ENCODE results near the gene IL22RA2. TPM values are rescaled to one million over a fixed set of nuclear protein-coding genes. Genes with fewer than 3 reads are reported as not detected.

Gene IL22RA2
- total RNA-seq, 1 donor from 2014 or later, result not detected

DNA sequence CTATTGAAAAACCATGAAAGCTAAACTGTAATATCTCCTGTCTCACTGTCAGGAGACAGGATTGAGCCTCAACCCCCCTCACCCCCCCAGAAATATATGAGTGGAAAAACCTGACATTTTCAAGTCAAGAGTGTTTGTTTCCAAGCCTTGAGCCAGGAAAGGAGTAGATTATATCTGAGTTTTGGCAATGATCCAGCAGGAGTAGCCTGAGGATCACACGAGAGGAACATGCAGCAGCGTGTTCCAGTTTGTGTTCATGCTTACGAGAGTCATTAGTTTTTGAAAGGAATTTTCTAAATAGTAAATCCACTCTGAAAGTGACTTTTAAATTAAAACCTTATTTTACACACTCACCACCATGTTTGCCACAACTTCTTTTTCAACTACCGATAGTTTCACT is 15.8 kb downstream of the IL22RA2 start:
- H3K4me1 ChIP-seq, result peaks cover 17% of the 10 kb centered on the region
- TF ChIP-seq POLR2AphosphoS5 (IDR thresholded peaks at IDR 0.05; ENCODE audit: insufficient read depth in 1 of 2, low read depth in 1 of 2), result no peak
- TF ChIP-seq POLR2A (IDR thresholded peaks at IDR 0.05), result no peak
- H3K9me3 ChIP-seq, result no peaks in the 10 kb centered on the region
- H3K4me3 ChIP-seq, result no peak overlapping the region
- no peak for DNase-seq (ENCODE audit: extremely low spot score in 2 of 2)
- H3K27me3 ChIP-seq, result no peaks in the 10 kb centered on the region
- intact Hi-C loops (cut with DNase I), result no loop called here
- H3K27ac ChIP-seq, result no peak overlapping the region
- no peaks in the 10 kb centered on the region for H3K36me3 ChIP-seq

GRCh38 chr6:137156650-137157049 is 16.8 kb downstream of the IL22RA2 start:
- H3K27me3 ChIP-seq, result no peaks in the 10 kb centered on the region
- no peaks in the 10 kb centered on the region for H3K9me3 ChIP-seq
- H3K4me3 ChIP-seq, result no peak overlapping the region
- H3K27ac ChIP-seq, result no peak overlapping the region
- DNase-seq (ENCODE audit: extremely low spot score in 2 of 2), result no peak
- peaks cover 17% of the 10 kb centered on the region for H3K4me1 ChIP-seq
- TF ChIP-seq CTCF (IDR thresholded peaks at IDR 0.05) (no peak), POLR2AphosphoS5 (IDR thresholded peaks at IDR 0.05; ENCODE audit: insufficient read depth in 1 of 2, low read depth in 1 of 2) (no peak), POLR2A (IDR thresholded peaks at IDR 0.05) (no peak)
- intact Hi-C loops (cut with DNase I), result no loop called here
- H3K36me3 ChIP-seq, result no peaks in the 10 kb centered on the region

- Histone ChIP-seq H3K36me3 (no peaks in the 10 kb centered on the region), H3K27ac (no peak overlapping the region), H3K9me3 (no peaks in the 10 kb centered on the region), H3K27me3 (no peaks in the 10 kb centered on the region), H3K4me3 (no peak overlapping the region), H3K4me1 (peaks cover 17% of the 10 kb centered on the region)
- intact Hi-C loops (cut with DNase I), result no loop called here
- TF ChIP-seq POLR2AphosphoS5 (IDR thresholded peaks at IDR 0.05; ENCODE audit: insufficient read depth in 1 of 2, low read depth in 1 of 2) (no peak), CTCF (IDR thresholded peaks at IDR 0.05) (no peak), POLR2A (IDR thresholded peaks at IDR 0.05) (no peak)
- no peak for DNase-seq (ENCODE audit: extremely low spot score in 2 of 2)
Measured at GRCh38 chr6:137155830-137156229, 17.6 kb downstream of the IL22RA2 start.

DNA sequence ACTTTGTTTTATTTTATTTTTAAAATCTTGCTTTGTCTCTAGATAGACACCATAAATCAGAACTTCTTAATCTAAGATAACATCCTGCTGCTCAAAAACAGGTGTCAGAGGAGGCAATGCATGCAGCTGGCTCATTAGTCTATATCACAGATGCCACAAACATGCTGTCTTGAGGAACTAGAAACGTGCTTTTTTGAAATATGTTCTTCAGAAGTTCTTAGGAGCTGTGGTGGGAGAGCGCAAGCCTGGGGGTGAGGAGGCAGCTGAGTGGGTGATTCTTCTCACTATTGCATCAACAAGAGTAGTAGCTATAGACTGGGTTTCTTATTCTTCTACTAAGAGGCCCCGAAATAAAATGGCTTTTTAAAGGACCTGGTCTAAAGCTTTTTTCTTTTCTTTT is 23.4 kb downstream of the IL22RA2 start:
- no peak for DNase-seq (ENCODE audit: extremely low spot score in 2 of 2)
- no peaks in the 10 kb centered on the region for H3K27me3 ChIP-seq
- H3K27ac ChIP-seq, result no peak overlapping the region
- H3K36me3 ChIP-seq, result no peaks in the 10 kb centered on the region
- H3K4me3 ChIP-seq, result no peak overlapping the region
- H3K4me1 ChIP-seq, result no peaks in the 10 kb centered on the region
- H3K9me3 ChIP-seq, result no peaks in the 10 kb centered on the region
- TF ChIP-seq POLR2A (IDR thresholded peaks at IDR 0.05) (no peak), CTCF (IDR thresholded peaks at IDR 0.05) (no peak), POLR2AphosphoS5 (IDR thresholded peaks at IDR 0.05; ENCODE audit: insufficient read depth in 1 of 2, low read depth in 1 of 2) (no peak)
- intact Hi-C loops (cut with DNase I), result no loop called here

DNA sequence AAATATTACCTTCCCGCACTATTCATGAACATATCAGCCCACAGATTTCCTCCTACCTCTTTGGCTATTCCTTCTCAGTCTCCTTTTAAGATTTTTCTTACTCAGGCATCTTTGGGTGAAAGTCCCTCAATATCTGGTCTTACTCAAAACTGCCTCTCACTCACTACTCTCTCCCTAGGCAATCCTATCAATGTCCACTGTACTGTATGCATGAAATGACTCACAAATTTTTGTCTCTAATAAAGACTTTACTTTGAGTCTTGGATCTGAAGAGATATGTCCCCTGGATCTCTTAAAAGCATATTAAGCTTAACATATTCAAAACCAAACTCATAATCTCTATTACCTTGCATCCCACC is 24.4 kb downstream of the IL22RA2 start:
- H3K9me3 ChIP-seq, result no peaks in the 10 kb centered on the region
- H3K27me3 ChIP-seq, result no peaks in the 10 kb centered on the region
- H3K36me3 ChIP-seq, result no peaks in the 10 kb centered on the region
- H3K4me3 ChIP-seq, result no peak overlapping the region
- intact Hi-C loops (cut with DNase I), result no loop called here
- no peak overlapping the region for H3K27ac ChIP-seq
- DNase-seq (ENCODE audit: extremely low spot score in 2 of 2), result no peak
- TF ChIP-seq POLR2A (IDR thresholded peaks at IDR 0.05) (no peak), CTCF (IDR thresholded peaks at IDR 0.05) (no peak)
- no peaks in the 10 kb centered on the region for H3K4me1 ChIP-seq
